HG02943 (cell line): ENCODE results near the gene EDARADD.
"Not testable (repeated sequence)": the region's sequence is repeated elsewhere in the genome, so short reads cannot be mapped to it uniquely, and the experiment has no call there.

Experiments
- ATAC-seq: cut with Tn5 transposase; IDR thresholded peaks from one replicate; pipeline ENCODE4 v1.9.1; 2021; ENCODE audit warnings: mild to moderate bottlenecking, low read depth, moderate library complexity; ENCODE audit not compliant: unreplicated experiment

EDARADD gene

GRCh38 chr1:236393681-236394481 lies at the start of gene EDARADD:
EDARADD (plus strand) TSS chr1:236394286; CDS start chr1:236394445, 159 bp downstream.
- no peak for ATAC-seq

- no peak for ATAC-seq
Observed at GRCh38 chr1:236345728-236346127, 48.4 kb upstream of the EDARADD start.

GRCh38 chr1:236348071-236348470 lies 46.0 kb upstream of the EDARADD start:
- ATAC-seq: no peak

- ATAC-seq: no peak
Observed at GRCh38 chr1:236350308-236350707, 43.8 kb upstream of the EDARADD start.

GRCh38 chr1:236351875-236352573 lies 42.1 kb upstream of the EDARADD start:
- no peak for ATAC-seq

- ATAC-seq: not testable (repeated sequence)
Observed at GRCh38 chr1:236352747-236353146, 41.3 kb upstream of the EDARADD start.

- no peak for ATAC-seq
Observed at GRCh38 chr1:236353813-236354212, 40.3 kb upstream of the EDARADD start.

- no peak for ATAC-seq
Observed at GRCh38 chr1:236354330-236355147, 39.5 kb upstream of the EDARADD start.

GRCh38 chr1:236356141-236356540 lies 37.9 kb upstream of the EDARADD start:
- no peak for ATAC-seq

GRCh38 chr1:236361909-236362590 lies 32.0 kb upstream of the EDARADD start:
- ATAC-seq: no peak

GRCh38 chr1:236363237-236363636 lies 30.8 kb upstream of the EDARADD start:
- ATAC-seq: no peak

- ATAC-seq: no peak
Observed at GRCh38 chr1:236365999-236366570, 28.0 kb upstream of the EDARADD start.

- not testable (repeated sequence) for ATAC-seq
Observed at GRCh38 chr1:236366681-236367080, 27.4 kb upstream of the EDARADD start.

GRCh38 chr1:236370420-236370819 lies 23.7 kb upstream of the EDARADD start:
- ATAC-seq: no peak

GRCh38 chr1:236371083-236371482 lies 23.0 kb upstream of the EDARADD start:
- no peak for ATAC-seq

- no peak for ATAC-seq
Observed at GRCh38 chr1:236377832-236378535, 16.1 kb upstream of the EDARADD start.

- no peak for ATAC-seq
Observed at GRCh38 chr1:236381565-236382158, 12.4 kb upstream of the EDARADD start.

GRCh38 chr1:236388332-236388731 lies 5.8 kb upstream of the EDARADD start:
- no peak for ATAC-seq

GRCh38 chr1:236389253-236389652 lies 4.8 kb upstream of the EDARADD start:
- no peak for ATAC-seq
